Activated naive CD4-positive, alpha-beta T cell treated with anti-CD3 and anti-CD28 coated beads, Interleukin-2, amount 10 ng/mL, durations not matched to agents 7 days and 5 days (primary cell): Measurements from ENCODE around the gene PCDH15.

Source experiments
- CTCF ChIA-PET: fragments of 350-600 bp; sonication (Branson Sonifier 250); formaldehyde crosslinking; loops from one replicate; lab custom pipeline; 2021; ENCODE audit warnings: antibody characterized with exemption; lab: Charles Lee
- DNase-seq: peaks from one replicate; pipeline ENCODE4 v3.0.0-alpha.2; 2020
- H3K27ac Mint-ChIP-seq: one replicate; pipeline ENCODE4 v1.8.0; 2021; ENCODE audit warnings: mild to moderate bottlenecking, moderate library complexity, mixed read lengths
- H3K27me3 Mint-ChIP-seq: one replicate; pipeline ENCODE4 v1.8.0; 2021; ENCODE audit warnings: mild to moderate bottlenecking, mixed read lengths
- H3K36me3 Mint-ChIP-seq: one replicate; pipeline ENCODE4 v1.8.0; 2021; ENCODE audit warnings: mixed read lengths
- H3K4me1 Mint-ChIP-seq: one replicate; pipeline ENCODE4 v1.8.0; 2021; ENCODE audit warnings: mixed read lengths
- H3K4me3 Mint-ChIP-seq: one replicate; pipeline ENCODE4 v1.8.0; 2021; ENCODE audit warnings: mild to moderate bottlenecking, moderate library complexity, mixed read lengths
- H3K9me3 Mint-ChIP-seq: one replicate; pipeline ENCODE4 v1.8.0; 2021; ENCODE audit warnings: mixed read lengths

PCDH15 gene

DNA sequence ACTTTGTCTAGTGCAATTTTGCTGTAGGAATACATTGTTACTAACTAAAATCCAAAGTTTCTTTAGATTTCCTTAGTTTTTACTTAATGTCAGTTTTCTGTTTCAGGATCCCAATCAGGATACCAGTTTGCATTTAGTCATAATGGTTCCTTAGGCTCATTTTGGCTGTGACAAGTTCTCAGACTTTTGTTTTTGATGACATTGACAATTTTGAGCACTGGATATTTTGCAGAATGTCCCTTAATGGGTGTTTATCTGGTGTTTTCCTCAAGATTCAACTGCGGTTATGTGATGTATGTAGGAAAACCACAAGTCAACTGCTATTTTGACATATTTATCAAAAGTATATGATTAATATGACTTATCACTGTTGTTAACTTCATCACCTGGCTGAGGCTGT lies 482.6 kb downstream of the PCDH15 start:
- no peaks in the 10 kb centered on the region for H3K4me1 Mint-ChIP-seq
- peaks cover 15% of the 10 kb centered on the region for H3K9me3 Mint-ChIP-seq
- H3K27ac Mint-ChIP-seq: no peak overlapping the region
- DNase-seq: no peak
- H3K36me3 Mint-ChIP-seq: no peaks in the 10 kb centered on the region
- CTCF ChIA-PET: no interaction called here
- H3K27me3 Mint-ChIP-seq: no peaks in the 10 kb centered on the region
- no peak overlapping the region for H3K4me3 Mint-ChIP-seq

DNA sequence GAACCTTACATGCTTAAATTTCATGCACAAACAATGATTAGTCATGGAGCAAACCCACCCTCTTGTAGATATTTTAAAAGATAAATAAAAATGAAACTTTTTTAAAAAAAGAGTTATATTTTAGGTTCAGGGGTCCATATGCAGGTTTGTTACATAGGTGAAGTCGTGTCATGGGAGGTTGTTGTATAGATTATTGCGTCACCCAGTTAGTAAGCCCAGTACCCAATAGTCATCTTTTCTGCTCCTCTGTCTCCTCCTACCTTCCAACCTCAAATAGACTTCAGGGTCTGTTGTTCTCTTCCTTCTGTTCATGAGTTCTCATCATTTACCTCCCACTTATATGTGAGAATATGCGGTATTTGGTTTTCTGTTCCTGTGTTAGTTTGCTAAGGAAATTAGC lies 486.6 kb downstream of the PCDH15 start:
- H3K4me3 Mint-ChIP-seq: no peak overlapping the region
- H3K27ac Mint-ChIP-seq: no peak overlapping the region
- H3K4me1 Mint-ChIP-seq: no peaks in the 10 kb centered on the region
- CTCF ChIA-PET: no interaction called here
- peaks cover 18% of the 10 kb centered on the region for H3K9me3 Mint-ChIP-seq
- H3K36me3 Mint-ChIP-seq: no peaks in the 10 kb centered on the region
- DNase-seq: no peak
- H3K27me3 Mint-ChIP-seq: no peaks in the 10 kb centered on the region

DNA sequence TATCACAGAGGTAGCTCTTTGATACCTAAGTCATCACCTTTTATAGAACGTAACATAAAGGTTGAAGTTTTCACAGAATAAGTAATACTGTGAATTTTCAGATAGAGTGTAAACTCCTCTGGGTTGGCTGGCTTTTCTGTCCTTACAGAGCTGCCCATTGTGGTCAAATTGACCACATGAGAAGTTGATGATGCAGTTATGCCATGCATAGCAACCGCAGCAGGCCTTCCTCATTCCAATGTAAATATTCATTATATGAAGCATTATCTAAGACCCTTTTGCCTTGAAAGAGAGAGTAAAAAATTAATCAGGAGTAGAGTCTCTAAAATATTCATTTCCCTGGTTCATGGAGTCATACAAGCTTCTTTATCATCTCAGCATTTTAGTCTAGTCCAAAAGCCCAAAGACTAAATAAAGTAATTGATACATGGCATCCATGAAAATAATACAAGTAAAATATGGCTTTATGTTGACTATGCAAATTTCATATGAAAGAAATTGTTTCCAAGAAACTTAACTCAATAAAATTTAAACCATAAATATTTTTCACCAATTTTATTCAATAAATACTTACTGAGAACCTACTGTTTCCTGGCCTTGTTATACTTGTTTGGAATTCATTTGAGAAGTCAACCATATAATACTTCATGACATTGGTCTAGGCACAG lies 516.4 kb downstream of the PCDH15 start:
- H3K4me3 Mint-ChIP-seq: no peak overlapping the region
- H3K9me3 Mint-ChIP-seq: peaks cover 6% of the 10 kb centered on the region
- H3K27ac Mint-ChIP-seq: no peak overlapping the region
- no peaks in the 10 kb centered on the region for H3K36me3 Mint-ChIP-seq
- H3K27me3 Mint-ChIP-seq: no peaks in the 10 kb centered on the region
- DNase-seq: no peak
- H3K4me1 Mint-ChIP-seq: no peaks in the 10 kb centered on the region
- CTCF ChIA-PET: no interaction called here

DNA sequence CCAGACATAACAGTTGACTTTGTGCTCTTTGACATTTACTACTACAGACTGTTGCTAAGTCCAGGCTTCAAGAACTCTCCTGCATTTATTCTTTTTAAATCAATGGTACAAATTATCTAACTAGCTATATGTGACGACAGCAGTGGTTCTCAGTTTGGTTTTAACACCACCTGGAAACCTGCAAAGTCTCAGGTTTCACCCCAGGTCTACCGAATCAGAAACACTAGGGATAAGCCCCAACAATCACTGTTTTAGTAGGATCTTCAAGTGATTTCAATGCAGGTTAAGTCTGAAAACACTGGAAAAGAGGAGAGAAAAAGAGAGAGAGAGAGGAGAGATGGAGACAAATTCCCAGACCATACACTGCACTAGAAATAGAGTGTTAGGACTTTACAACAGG lies 519.0 kb downstream of the PCDH15 start:
- no peak overlapping the region for H3K27ac Mint-ChIP-seq
- H3K36me3 Mint-ChIP-seq: no peaks in the 10 kb centered on the region
- DNase-seq: no peak
- no peak overlapping the region for H3K4me3 Mint-ChIP-seq
- no peaks in the 10 kb centered on the region for H3K27me3 Mint-ChIP-seq
- no peaks in the 10 kb centered on the region for H3K4me1 Mint-ChIP-seq
- CTCF ChIA-PET: no interaction called here
- H3K9me3 Mint-ChIP-seq: peaks cover 3% of the 10 kb centered on the region

DNA sequence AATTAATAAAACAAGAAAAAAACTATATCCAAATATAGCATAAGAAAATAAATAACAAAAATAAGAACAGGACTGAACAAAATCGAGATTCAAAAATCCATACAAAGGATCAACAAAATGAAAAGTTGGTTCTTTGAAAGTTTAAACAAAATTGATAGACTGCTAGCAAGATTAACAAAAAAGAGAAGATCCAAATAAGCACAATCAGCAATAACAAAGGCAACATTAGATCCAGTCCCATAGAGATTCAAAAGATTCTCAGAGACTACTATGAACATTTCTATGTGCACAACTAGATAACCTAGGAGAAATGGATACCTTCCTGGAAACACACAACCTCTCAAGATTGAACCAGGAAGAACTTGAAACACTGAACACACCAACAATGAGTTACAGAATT lies 534.6 kb downstream of the PCDH15 start:
- Mint-ChIP-seq H3K27me3 (no peaks in the 10 kb centered on the region), H3K9me3 (peaks cover 9% of the 10 kb centered on the region), H3K4me1 (no peaks in the 10 kb centered on the region), H3K27ac (no peak overlapping the region), H3K36me3 (no peaks in the 10 kb centered on the region), H3K4me3 (no peak overlapping the region)
- CTCF ChIA-PET: no interaction called here
- no peak for DNase-seq

DNA sequence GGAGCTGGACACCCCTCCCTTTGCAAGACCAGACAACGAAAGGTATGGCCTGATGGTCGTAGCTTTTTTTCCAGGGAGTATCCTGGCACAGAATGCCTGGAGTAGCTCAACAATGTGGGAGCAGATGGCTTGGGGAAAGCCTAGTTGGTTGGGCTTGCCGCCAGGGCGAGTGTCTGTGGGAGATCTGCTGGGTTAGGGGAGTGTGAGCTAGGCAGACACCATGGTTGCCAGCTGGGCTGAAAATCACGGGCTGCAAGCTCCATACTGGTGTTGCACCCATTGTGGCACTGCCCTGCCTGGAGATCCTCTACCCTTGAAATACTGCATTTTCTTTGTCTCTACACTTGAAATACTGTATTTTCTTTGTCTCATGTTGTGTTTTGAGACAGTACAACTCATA lies 538.3 kb downstream of the PCDH15 start:
- Mint-ChIP-seq H3K4me1 (no peaks in the 10 kb centered on the region), H3K27ac (no peak overlapping the region), H3K9me3 (peaks cover 9% of the 10 kb centered on the region), H3K36me3 (no peaks in the 10 kb centered on the region), H3K27me3 (no peaks in the 10 kb centered on the region), H3K4me3 (no peak overlapping the region)
- DNase-seq: no peak
- CTCF ChIA-PET: no interaction called here

DNA sequence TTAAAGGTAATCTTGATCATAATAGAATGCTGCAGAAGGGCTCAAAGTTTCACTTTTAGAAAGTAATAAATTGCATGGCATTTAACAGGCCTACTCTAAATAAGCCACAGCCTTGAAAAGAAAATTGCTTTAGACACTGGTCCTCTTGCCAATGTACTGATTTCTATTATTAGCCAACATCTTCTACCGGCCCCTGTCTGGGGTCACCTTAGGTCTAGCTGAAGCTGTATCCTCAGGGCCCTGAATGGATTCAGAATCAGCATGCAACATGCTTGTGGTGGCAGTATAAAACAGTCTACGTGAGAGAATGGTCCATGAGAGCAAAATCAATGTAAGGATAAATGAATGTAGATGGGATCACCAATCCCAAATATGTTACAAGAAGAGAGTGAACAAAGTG lies 541.9 kb downstream of the PCDH15 start:
- CTCF ChIA-PET: no interaction called here
- Mint-ChIP-seq H3K27me3 (no peaks in the 10 kb centered on the region), H3K9me3 (peaks cover 8% of the 10 kb centered on the region), H3K4me1 (no peaks in the 10 kb centered on the region), H3K36me3 (no peaks in the 10 kb centered on the region), H3K4me3 (no peak overlapping the region), H3K27ac (no peak overlapping the region)
- DNase-seq: no peak

DNA sequence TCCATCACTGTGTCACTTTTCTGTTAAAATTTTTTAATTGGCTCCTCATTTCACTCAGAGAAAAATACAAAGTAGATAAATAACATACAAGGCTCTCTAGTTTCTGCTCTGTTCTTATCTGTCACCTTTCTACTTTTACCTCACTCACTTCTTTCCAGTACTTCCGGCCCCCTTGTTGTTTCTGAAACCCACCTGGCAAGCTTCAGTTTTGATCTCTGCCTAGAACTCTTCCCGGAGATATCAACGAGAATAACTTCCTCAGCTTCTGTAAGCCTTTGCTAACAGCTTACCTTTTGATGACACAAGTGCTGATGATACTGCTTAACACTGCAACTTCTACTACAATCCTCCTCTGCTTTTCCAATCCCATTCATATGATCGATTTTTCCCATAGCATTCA lies 566.2 kb downstream of the PCDH15 start:
- Mint-ChIP-seq H3K27ac (no peak overlapping the region), H3K36me3 (no peaks in the 10 kb centered on the region), H3K4me3 (no peak overlapping the region), H3K9me3 (peaks cover 13% of the 10 kb centered on the region), H3K4me1 (no peaks in the 10 kb centered on the region), H3K27me3 (no peaks in the 10 kb centered on the region)
- CTCF ChIA-PET: no interaction called here
- no peak for DNase-seq

DNA sequence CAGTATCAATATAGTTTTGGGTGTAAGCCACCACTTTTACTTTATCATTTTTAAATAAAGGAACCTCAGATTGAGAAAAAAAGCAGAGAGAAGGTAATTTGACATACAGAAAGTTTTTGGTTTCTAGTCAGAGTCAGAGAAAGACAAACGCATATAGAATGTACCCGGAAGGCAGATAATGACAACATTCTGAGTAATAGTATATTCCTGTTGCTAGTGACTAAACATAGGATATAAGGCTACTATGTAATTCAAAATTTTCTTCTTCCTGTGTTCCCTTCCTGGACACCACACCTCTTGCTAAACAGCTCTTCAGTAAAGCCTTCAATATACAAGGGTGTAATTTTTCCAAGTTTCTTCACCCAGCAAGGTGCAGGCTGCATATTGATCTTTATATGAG lies 597.6 kb downstream of the PCDH15 start:
- CTCF ChIA-PET: no interaction called here
- no peak for DNase-seq

DNA sequence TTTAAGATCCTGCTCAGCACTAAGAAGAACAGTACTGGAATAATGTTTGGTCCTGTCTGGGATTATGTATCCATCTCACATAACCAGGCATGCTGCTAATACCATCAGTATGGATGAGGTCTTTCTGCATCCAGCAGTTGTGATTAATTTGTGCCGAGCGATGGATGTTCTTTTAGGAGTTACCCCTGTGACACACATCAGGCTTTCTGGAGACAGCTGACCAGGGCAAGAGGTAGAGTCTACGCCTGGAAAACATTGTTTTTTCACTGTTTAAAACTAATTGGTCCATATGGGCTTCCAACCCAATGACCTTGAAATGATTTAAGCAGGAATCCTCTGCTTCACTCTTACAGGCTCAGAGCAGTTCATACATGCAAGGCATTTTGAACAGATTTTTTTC lies 603.0 kb downstream of the PCDH15 start:
- Mint-ChIP-seq H3K27ac (no peak overlapping the region), H3K4me1 (no peaks in the 10 kb centered on the region)
- CTCF ChIA-PET: no interaction called here

More for the DNA sequence above, 597.6 kb downstream of the PCDH15 start:
- no peak overlapping the region for H3K27ac Mint-ChIP-seq
- no peak overlapping the region for H3K4me3 Mint-ChIP-seq
- no peaks in the 10 kb centered on the region for H3K4me1 Mint-ChIP-seq
- H3K36me3 Mint-ChIP-seq: no peaks in the 10 kb centered on the region
- H3K27me3 Mint-ChIP-seq: no peaks in the 10 kb centered on the region
- H3K9me3 Mint-ChIP-seq: peaks cover 10% of the 10 kb centered on the region

DNA sequence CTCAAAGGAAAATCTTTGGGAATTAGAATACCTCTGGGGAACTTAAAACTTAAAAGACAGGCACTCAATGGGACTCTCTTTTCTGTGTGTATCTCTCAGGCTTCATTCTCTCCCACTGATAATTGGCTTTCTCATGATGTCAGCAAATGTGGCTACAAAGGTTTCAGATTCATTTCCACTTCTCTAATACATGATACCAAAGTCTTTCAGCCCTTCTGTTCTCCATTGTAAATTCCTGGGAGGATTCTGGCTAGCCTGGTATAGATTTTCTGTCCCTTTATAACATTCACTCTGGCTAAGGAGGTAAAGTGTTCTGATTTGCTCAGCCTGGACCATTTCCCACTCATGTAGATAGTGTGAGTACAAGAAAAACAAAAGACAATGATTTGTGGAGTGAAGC lies 606.2 kb downstream of the PCDH15 start:
- H3K36me3 Mint-ChIP-seq: no peaks in the 10 kb centered on the region
- no peak overlapping the region for H3K27ac Mint-ChIP-seq
- no peaks in the 10 kb centered on the region for H3K4me1 Mint-ChIP-seq
- no peak overlapping the region for H3K4me3 Mint-ChIP-seq
- peaks cover 4% of the 10 kb centered on the region for H3K9me3 Mint-ChIP-seq
- H3K27me3 Mint-ChIP-seq: no peaks in the 10 kb centered on the region
- CTCF ChIA-PET: no interaction called here
- no peak for DNase-seq

More for the DNA sequence above, 603.0 kb downstream of the PCDH15 start:
- H3K36me3 Mint-ChIP-seq: no peaks in the 10 kb centered on the region
- peaks cover 12% of the 10 kb centered on the region for H3K9me3 Mint-ChIP-seq
- no peak for DNase-seq
- no peak overlapping the region for H3K4me3 Mint-ChIP-seq
- no peaks in the 10 kb centered on the region for H3K27me3 Mint-ChIP-seq

DNA sequence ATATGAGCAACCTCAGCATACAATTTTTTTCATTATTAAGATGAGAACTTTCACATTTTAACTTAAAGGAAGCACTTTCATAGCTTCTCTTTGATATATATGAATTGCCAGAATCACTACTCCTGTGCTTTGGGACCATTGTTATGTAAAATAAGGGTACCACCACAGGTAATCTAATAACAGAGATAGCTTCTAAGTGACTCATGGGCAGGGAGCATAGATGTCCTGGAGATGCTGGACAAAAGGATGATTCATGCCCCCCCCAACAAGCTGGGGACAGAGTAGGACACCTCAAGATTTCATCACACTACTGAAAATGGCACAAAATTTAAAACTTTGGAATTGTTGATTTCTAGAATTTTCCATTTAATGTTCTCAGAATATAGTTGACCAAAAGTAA lies 641.1 kb downstream of the PCDH15 start:
- CTCF ChIA-PET: no interaction called here
- H3K9me3 Mint-ChIP-seq: peaks cover 10% of the 10 kb centered on the region
- no peaks in the 10 kb centered on the region for H3K36me3 Mint-ChIP-seq
- H3K27me3 Mint-ChIP-seq: no peaks in the 10 kb centered on the region
- DNase-seq: no peak
- no peak overlapping the region for H3K27ac Mint-ChIP-seq
- no peak overlapping the region for H3K4me3 Mint-ChIP-seq
- H3K4me1 Mint-ChIP-seq: no peaks in the 10 kb centered on the region

DNA sequence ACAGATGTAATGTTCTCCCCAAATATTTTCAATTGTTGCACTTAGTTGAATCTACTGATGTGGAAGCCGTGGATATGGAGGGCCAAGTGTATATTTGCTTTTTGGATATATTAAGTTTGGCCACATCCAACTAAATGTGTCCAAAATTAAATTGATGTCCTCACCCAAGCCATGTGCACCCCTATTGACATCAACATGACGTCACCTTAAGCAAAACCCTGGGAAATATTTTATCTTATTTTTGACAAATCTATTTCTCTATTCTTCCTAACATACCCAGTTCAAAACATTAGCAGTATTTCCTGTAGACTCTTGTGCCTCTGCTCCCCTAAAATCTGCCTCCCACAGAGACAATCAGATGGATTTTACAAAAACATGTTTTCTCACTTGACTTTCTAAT lies 652.5 kb downstream of the PCDH15 start:
- H3K4me1 Mint-ChIP-seq: no peaks in the 10 kb centered on the region
- H3K27me3 Mint-ChIP-seq: no peaks in the 10 kb centered on the region
- no peaks in the 10 kb centered on the region for H3K36me3 Mint-ChIP-seq
- peaks cover 5% of the 10 kb centered on the region for H3K9me3 Mint-ChIP-seq
- no peak overlapping the region for H3K4me3 Mint-ChIP-seq
- no peak for DNase-seq
- H3K27ac Mint-ChIP-seq: no peak overlapping the region
- CTCF ChIA-PET: no interaction called here

DNA sequence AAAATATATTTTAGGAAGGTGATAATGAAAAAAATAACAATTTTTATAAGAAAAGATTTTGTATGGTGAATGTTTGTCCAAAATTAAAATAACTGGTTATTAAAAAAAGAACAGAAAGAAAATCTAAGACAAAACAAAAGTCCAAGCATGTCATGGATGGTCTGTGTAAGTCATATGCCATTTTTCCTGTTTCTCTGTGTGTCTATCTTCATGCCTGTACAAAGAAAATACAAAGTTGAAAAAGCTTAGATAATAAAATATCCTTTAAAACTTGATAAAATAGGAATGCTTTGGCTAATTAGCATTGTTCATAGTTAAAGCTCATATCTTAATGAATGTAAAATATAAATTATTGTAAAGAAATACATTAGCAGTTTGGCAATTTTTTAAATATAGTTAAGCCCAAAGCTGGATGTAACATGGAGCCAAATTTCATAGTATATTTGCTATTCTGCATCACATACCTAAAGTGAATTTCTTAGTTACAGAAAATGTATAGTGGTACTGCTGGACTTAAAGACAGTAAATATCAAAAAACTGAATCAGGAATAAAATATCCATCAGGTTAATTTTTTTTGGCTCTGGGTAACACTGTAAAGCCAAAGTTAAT lies 661.1 kb downstream of the PCDH15 start:
- Mint-ChIP-seq H3K4me3 (no peak overlapping the region), H3K27me3 (no peaks in the 10 kb centered on the region), H3K27ac (no peak overlapping the region), H3K4me1 (no peaks in the 10 kb centered on the region), H3K9me3 (peaks cover 19% of the 10 kb centered on the region), H3K36me3 (no peaks in the 10 kb centered on the region)
- no peak for DNase-seq
- CTCF ChIA-PET: no interaction called here

DNA sequence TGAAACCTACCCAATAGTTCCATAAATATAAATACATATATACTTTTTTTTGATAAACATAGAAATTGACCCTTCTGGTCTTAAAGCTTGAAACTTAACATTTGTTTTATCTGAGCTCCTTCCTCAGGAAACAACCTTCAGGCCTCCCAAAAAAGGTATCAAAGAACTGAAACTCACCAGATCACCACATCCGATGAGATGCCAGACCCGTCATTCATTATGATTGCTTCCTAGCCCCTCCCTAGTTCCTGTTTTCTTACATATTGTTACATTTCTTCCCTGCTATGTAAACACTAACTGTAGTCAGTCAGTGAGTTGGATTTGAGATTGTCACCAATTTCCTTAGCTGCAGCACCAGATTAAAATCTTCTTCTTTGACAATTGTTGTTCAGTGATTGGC lies 663.6 kb downstream of the PCDH15 start:
- DNase-seq: no peak
- CTCF ChIA-PET: no interaction called here
- Mint-ChIP-seq H3K4me3 (no peak overlapping the region), H3K9me3 (peaks cover 16% of the 10 kb centered on the region), H3K27me3 (no peaks in the 10 kb centered on the region), H3K4me1 (no peaks in the 10 kb centered on the region), H3K27ac (no peak overlapping the region), H3K36me3 (no peaks in the 10 kb centered on the region)
